ENCODE results near the gene BICDL2. TPM values are rescaled to one million over a fixed set of nuclear protein-coding genes. Genes with fewer than 3 reads are reported as not detected.

The BICDL2 gene
- polyA plus RNA-seq, 2 of the 4 experiments (the other 2 are of a cell fraction) = not detected

GRCh38 chr16:2980227-2981176 lies 56.2 kb downstream of the BICDL2 start, which contains the start of gene PKMYT1 (continued):
- TF ChIP-seq, protein P1, sequence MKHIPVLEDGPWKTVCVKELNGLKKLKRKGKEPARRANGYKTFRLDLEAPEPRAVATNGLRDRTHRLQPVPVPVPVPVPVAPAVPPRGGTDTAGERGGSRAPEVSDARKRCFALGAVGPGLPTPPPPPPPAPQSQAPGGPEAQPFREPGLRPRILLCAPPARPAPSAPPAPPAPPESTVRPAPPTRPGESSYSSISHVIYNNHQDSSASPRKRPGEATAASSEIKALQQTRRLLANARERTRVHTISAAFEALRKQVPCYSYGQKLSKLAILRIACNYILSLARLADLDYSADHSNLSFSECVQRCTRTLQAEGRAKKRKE (CRISPR knock-in tag; IDR thresholded peaks at IDR 0.05; ENCODE audit: low read depth) = 0 out of 2 replicates have a peak, but pooled peaks have one; percentile 7
- peak; percentile 92 for TF ChIP-seq POLR2A (IDR thresholded peaks at IDR 0.05; ENCODE audit: low read length)
- TF ChIP-seq, protein P2, sequence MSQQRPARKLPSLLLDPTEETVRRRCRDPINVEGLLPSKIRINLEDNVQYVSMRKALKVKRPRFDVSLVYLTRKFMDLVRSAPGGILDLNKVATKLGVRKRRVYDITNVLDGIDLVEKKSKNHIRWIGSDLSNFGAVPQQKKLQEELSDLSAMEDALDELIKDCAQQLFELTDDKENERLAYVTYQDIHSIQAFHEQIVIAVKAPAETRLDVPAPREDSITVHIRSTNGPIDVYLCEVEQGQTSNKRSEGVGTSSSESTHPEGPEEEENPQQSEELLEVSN (IDR thresholded peaks at IDR 0.05; ENCODE audit: borderline replicate concordance, low read depth) = peak; percentile 63; the same call in 1 of the 2 replicates
- TF ChIP-seq ZFP36 (IDR thresholded peaks at IDR 0.05; ENCODE audit: borderline replicate concordance, partially characterized antibody) = peak; percentile 96
- peak; percentile 18; the same call in 1 of the 2 replicates for TF ChIP-seq GATA3 (IDR thresholded peaks at IDR 0.05; ENCODE audit: borderline replicate concordance)

DNA sequence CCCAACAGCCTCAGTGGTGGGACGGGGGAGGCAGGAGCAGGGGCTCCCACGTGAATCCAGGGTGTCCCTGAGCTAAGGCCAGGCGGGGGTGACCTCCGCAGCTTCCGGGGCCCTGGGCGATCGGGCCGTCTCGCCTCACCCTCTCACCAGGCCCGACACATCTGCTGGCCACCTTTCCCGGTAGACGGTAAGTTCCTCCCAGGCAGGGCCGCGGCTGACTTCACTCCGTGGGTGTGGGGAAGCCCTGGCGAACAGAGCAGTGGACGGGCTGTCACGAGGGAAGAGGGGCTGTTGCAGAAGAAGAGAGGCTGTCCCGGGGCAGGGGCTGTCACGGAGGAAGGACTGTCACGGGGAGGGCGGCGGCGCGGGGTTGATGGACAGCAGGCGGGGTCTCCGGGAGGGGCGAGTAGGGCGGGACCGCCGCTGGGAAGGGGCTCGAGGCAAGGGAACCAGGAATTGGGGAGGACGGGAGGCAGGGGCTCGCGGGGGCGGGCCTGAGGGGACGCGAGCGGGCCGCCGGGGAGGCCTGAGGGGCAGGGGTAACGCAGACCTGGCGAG lies 57.0 kb downstream of the BICDL2 start:
- Histone ChIP-seq H3K4me2 (peak overlapping the region; percentile 85), H3K9me3 (no peaks in the 10 kb centered on the region), H3K4me3 (peak overlapping the region; percentile 71), H3K4me1 (peaks cover 18% of the 10 kb centered on the region; the same call in 2 of the 3 replicates), H3K27ac (peak overlapping the region; percentile 91 to 95)
- ATAC-seq (peak; percentile 14 to 37; a peak in 3 of 6 replicates), FAIRE-seq (no peak), DNase-seq (ENCODE audit: low read depth in 1 of 2, low spot score in 1 of 2) (no peak)
- ChIA-PET CTCF (interaction anchor here (1.4 to 3.9 kb wide), 4 partner anchors 8 to 21 kb away, joined by 4 to 27 read pairs (median 13); partner anchors contain the start of gene PAQR4), POLR2A (interaction anchor here (0.8 to 2.2 kb wide), 4 partner anchors 7 to 41 kb away, joined by 3 to 13 read pairs (median 6); partner anchors contain the start of genes KREMEN2, PAQR4 and TNFRSF12A)
- TF ChIP-seq MYC (IDR thresholded peaks at IDR 0.05; ENCODE audit: borderline replicate concordance, low read length) = no peak
- TF ChIP-seq, protein P3, sequence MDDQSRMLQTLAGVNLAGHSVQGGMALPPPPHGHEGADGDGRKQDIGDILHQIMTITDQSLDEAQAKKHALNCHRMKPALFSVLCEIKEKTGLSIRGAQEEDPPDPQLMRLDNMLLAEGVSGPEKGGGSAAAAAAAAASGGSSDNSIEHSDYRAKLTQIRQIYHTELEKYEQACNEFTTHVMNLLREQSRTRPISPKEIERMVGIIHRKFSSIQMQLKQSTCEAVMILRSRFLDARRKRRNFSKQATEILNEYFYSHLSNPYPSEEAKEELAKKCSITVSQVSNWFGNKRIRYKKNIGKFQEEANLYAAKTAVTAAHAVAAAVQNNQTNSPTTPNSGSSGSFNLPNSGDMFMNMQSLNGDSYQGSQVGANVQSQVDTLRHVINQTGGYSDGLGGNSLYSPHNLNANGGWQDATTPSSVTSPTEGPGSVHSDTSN (IDR thresholded peaks at IDR 0.05) = 0 out of 2 replicates have a peak, but pooled peaks have one; percentile 16
- 4% methylated on average over 24 of the region's 43 CpGs for WGBS (ENCODE audit: missing lambda C conversion rate)

Small RNAs within 50 kb of the gene (small RNA-seq; reads per million reads assigned to genes)
- gene LINC00514 (0 to 4.7 (median 0) reads per million in 6 experiments), gene RNU1-22P (0 to 0.66 (median 0) reads per million in 6 experiments)

Other genes starting within 250 kb of the BICDL2 start
- not detected in 2 replicates for gene PRSS33, start 249.4 kb downstream of the BICDL2 start, polyA plus RNA-seq (2011; rRNA removed)
- 0.04 to 0.05 TPM in 2 of 3 replicates, not detected in the other for gene PRSS33, start 249.4 kb downstream of the BICDL2 start, polyA plus RNA-seq (2017; fragmentation: RNase III; extraction: RNeasy Plus Mini Kit Qiagen cat#74134 plus additional on column Dnase treatment)
- gene PRSS41, start 238.5 kb downstream of the BICDL2 start, polyA plus RNA-seq (2011; rRNA removed) = not detected in 2 replicates
- gene PRSS41, start 238.5 kb downstream of the BICDL2 start, polyA plus RNA-seq (2017; fragmentation: RNase III; extraction: RNeasy Plus Mini Kit Qiagen cat#74134 plus additional on column Dnase treatment) = not detected in 3 replicates
- 0.16 and 0.23 TPM in 2 replicates for gene PRSS21, start 219.7 kb downstream of the BICDL2 start, polyA plus RNA-seq (2011; rRNA removed)
- gene PRSS21, start 219.7 kb downstream of the BICDL2 start, polyA plus RNA-seq (2017; fragmentation: RNase III; extraction: RNeasy Plus Mini Kit Qiagen cat#74134 plus additional on column Dnase treatment) = 0.08 to 0.12 TPM in 2 of 3 replicates, not detected in the other
- 0.85 and 0.86 TPM in 2 replicates for gene ZG16B, start 206.6 kb downstream of the BICDL2 start, polyA plus RNA-seq (2011; rRNA removed)
- gene ZG16B, start 206.6 kb downstream of the BICDL2 start, polyA plus RNA-seq (2017; fragmentation: RNase III; extraction: RNeasy Plus Mini Kit Qiagen cat#74134 plus additional on column Dnase treatment) = 0.40 to 0.59 TPM (median 0.54 TPM) in 3 replicates
- gene PRSS22, start 178.8 kb downstream of the BICDL2 start, polyA plus RNA-seq (2011; rRNA removed) = not detected in 2 replicates
- gene PRSS22, start 178.8 kb downstream of the BICDL2 start, polyA plus RNA-seq (2017; fragmentation: RNase III; extraction: RNeasy Plus Mini Kit Qiagen cat#74134 plus additional on column Dnase treatment) = 0.10 to 0.33 TPM in 2 of 3 replicates, not detected in the other
- 22.7 and 23.2 TPM in 2 replicates for gene FLYWCH2, start 153.7 kb downstream of the BICDL2 start, polyA plus RNA-seq (2011; rRNA removed)
- gene FLYWCH2, start 153.7 kb downstream of the BICDL2 start, polyA plus RNA-seq (2017; fragmentation: RNase III; extraction: RNeasy Plus Mini Kit Qiagen cat#74134 plus additional on column Dnase treatment) = 40.1 to 42.1 TPM (median 41.2 TPM) in 3 replicates
- gene FLYWCH1, start 125.0 kb downstream of the BICDL2 start, polyA plus RNA-seq (2011; rRNA removed) = 9.3 and 10.6 TPM in 2 replicates
- gene FLYWCH1, start 125.0 kb downstream of the BICDL2 start, polyA plus RNA-seq (2017; fragmentation: RNase III; extraction: RNeasy Plus Mini Kit Qiagen cat#74134 plus additional on column Dnase treatment) = 20.5 to 22.5 TPM (median 22.3 TPM) in 3 replicates
- 0.28 and 0.35 TPM in 2 replicates for gene KREMEN2, start 72.7 kb downstream of the BICDL2 start, polyA plus RNA-seq (2011; rRNA removed)
- gene KREMEN2, start 72.7 kb downstream of the BICDL2 start, polyA plus RNA-seq (2017; fragmentation: RNase III; extraction: RNeasy Plus Mini Kit Qiagen cat#74134 plus additional on column Dnase treatment) = 1.4 to 1.6 TPM (median 1.5 TPM) in 3 replicates
- 8.0 and 9.0 TPM in 2 replicates for gene PAQR4, start 67.6 kb downstream of the BICDL2 start, polyA plus RNA-seq (2011; rRNA removed)
- gene PAQR4, start 67.6 kb downstream of the BICDL2 start, polyA plus RNA-seq (2017; fragmentation: RNase III; extraction: RNeasy Plus Mini Kit Qiagen cat#74134 plus additional on column Dnase treatment) = 17.5 to 18.6 TPM (median 18.5 TPM) in 3 replicates
- 8.4 and 10.5 TPM in 2 replicates for gene PKMYT1, start 56.5 kb downstream of the BICDL2 start, polyA plus RNA-seq (2011; rRNA removed)
- gene PKMYT1, start 56.5 kb downstream of the BICDL2 start, polyA plus RNA-seq (2017; fragmentation: RNase III; extraction: RNeasy Plus Mini Kit Qiagen cat#74134 plus additional on column Dnase treatment) = 50.5 to 55.2 TPM (median 52.5 TPM) in 3 replicates
- gene CLDN9, start 24.0 kb downstream of the BICDL2 start, polyA plus RNA-seq (2011; rRNA removed) = 0.03 and 0.12 TPM in 2 replicates
- 0.06 to 0.16 TPM (median 0.12 TPM) in 3 replicates for gene CLDN9, start 24.0 kb downstream of the BICDL2 start, polyA plus RNA-seq (2017; fragmentation: RNase III; extraction: RNeasy Plus Mini Kit Qiagen cat#74134 plus additional on column Dnase treatment)
- 0.11 TPM in 1 of 2 replicates, not detected in the other for gene CLDN6, start 18.8 kb downstream of the BICDL2 start, polyA plus RNA-seq (2011; rRNA removed)
- 0.13 to 0.25 TPM (median 0.20 TPM) in 3 replicates for gene CLDN6, start 18.8 kb downstream of the BICDL2 start, polyA plus RNA-seq (2017; fragmentation: RNase III; extraction: RNeasy Plus Mini Kit Qiagen cat#74134 plus additional on column Dnase treatment)
- gene TNFRSF12A, start 16.6 kb downstream of the BICDL2 start, polyA plus RNA-seq (2011; rRNA removed) = 89.0 and 111 TPM in 2 replicates
- 295 to 325 TPM (median 314 TPM) in 3 replicates for gene TNFRSF12A, start 16.6 kb downstream of the BICDL2 start, polyA plus RNA-seq (2017; fragmentation: RNase III; extraction: RNeasy Plus Mini Kit Qiagen cat#74134 plus additional on column Dnase treatment)
- gene HCFC1R1, start 13.0 kb downstream of the BICDL2 start, polyA plus RNA-seq (2011; rRNA removed) = 46.4 and 60.3 TPM in 2 replicates
- 131 to 199 TPM (median 179 TPM) in 3 replicates for gene HCFC1R1, start 13.0 kb downstream of the BICDL2 start, polyA plus RNA-seq (2017; fragmentation: RNase III; extraction: RNeasy Plus Mini Kit Qiagen cat#74134 plus additional on column Dnase treatment)
- 31.8 and 32.5 TPM in 2 replicates for gene THOC6, start 12.9 kb downstream of the BICDL2 start, polyA plus RNA-seq (2011; rRNA removed)
- 48.7 to 56.5 TPM (median 53.2 TPM) in 3 replicates for gene THOC6, start 12.9 kb downstream of the BICDL2 start, polyA plus RNA-seq (2017; fragmentation: RNase III; extraction: RNeasy Plus Mini Kit Qiagen cat#74134 plus additional on column Dnase treatment)
- gene MMP25, start 9.6 kb upstream of the BICDL2 start, polyA plus RNA-seq (2011; rRNA removed) = 0.03 and 0.04 TPM in 2 replicates
- 0.25 to 0.31 TPM (median 0.25 TPM) in 3 replicates for gene MMP25, start 9.6 kb upstream of the BICDL2 start, polyA plus RNA-seq (2017; fragmentation: RNase III; extraction: RNeasy Plus Mini Kit Qiagen cat#74134 plus additional on column Dnase treatment)
- gene IL32, start 28.7 kb upstream of the BICDL2 start, polyA plus RNA-seq (2011; rRNA removed) = 8.9 and 12.4 TPM in 2 replicates
- gene IL32, start 28.7 kb upstream of the BICDL2 start, polyA plus RNA-seq (2017; fragmentation: RNase III; extraction: RNeasy Plus Mini Kit Qiagen cat#74134 plus additional on column Dnase treatment) = 18.8 to 32.0 TPM (median 20.2 TPM) in 3 replicates
- gene ZSCAN10, start 62.4 kb upstream of the BICDL2 start, polyA plus RNA-seq (2011; rRNA removed) = 0.08 and 0.09 TPM in 2 replicates
- gene ZSCAN10, start 62.4 kb upstream of the BICDL2 start, polyA plus RNA-seq (2017; fragmentation: RNase III; extraction: RNeasy Plus Mini Kit Qiagen cat#74134 plus additional on column Dnase treatment) = not detected in 3 replicates
- 3.1 and 4.3 TPM in 2 replicates for gene ZNF205, start 75.6 kb upstream of the BICDL2 start, polyA plus RNA-seq (2011; rRNA removed)
- 8.5 to 9.6 TPM (median 9.2 TPM) in 3 replicates for gene ZNF205, start 75.6 kb upstream of the BICDL2 start, polyA plus RNA-seq (2017; fragmentation: RNase III; extraction: RNeasy Plus Mini Kit Qiagen cat#74134 plus additional on column Dnase treatment)
- 0.72 and 1.8 TPM in 2 replicates for gene ZNF213, start 98.1 kb upstream of the BICDL2 start, polyA plus RNA-seq (2011; rRNA removed)
- 5.9 to 6.2 TPM (median 6.1 TPM) in 3 replicates for gene ZNF213, start 98.1 kb upstream of the BICDL2 start, polyA plus RNA-seq (2017; fragmentation: RNase III; extraction: RNeasy Plus Mini Kit Qiagen cat#74134 plus additional on column Dnase treatment)
- gene OR1F1, start 151.3 kb upstream of the BICDL2 start, polyA plus RNA-seq (2011; rRNA removed) = 1.3 and 1.6 TPM in 2 replicates
- gene OR1F1, start 151.3 kb upstream of the BICDL2 start, polyA plus RNA-seq (2017; fragmentation: RNase III; extraction: RNeasy Plus Mini Kit Qiagen cat#74134 plus additional on column Dnase treatment) = 0.20 to 0.34 TPM (median 0.31 TPM) in 3 replicates
- gene ZNF200, start 198.2 kb upstream of the BICDL2 start, polyA plus RNA-seq (2011; rRNA removed) = 7.4 and 7.5 TPM in 2 replicates
- 6.5 to 6.9 TPM (median 6.7 TPM) in 3 replicates for gene ZNF200, start 198.2 kb upstream of the BICDL2 start, polyA plus RNA-seq (2017; fragmentation: RNase III; extraction: RNeasy Plus Mini Kit Qiagen cat#74134 plus additional on column Dnase treatment)
- gene MEFV, start 219.7 kb upstream of the BICDL2 start, polyA plus RNA-seq (2011; rRNA removed) = 0.04 TPM in 1 of 2 replicates, not detected in the other
- not detected in 3 replicates for gene MEFV, start 219.7 kb upstream of the BICDL2 start, polyA plus RNA-seq (2017; fragmentation: RNase III; extraction: RNeasy Plus Mini Kit Qiagen cat#74134 plus additional on column Dnase treatment)
- gene ZNF263, start 246.5 kb upstream of the BICDL2 start, polyA plus RNA-seq (2011; rRNA removed) = 20.9 and 38.4 TPM in 2 replicates
- 24.3 to 24.8 TPM (median 24.4 TPM) in 3 replicates for gene ZNF263, start 246.5 kb upstream of the BICDL2 start, polyA plus RNA-seq (2017; fragmentation: RNase III; extraction: RNeasy Plus Mini Kit Qiagen cat#74134 plus additional on column Dnase treatment)